ENCODE data around the gene MRRF. TPM values are rescaled to one million over a fixed set of nuclear protein-coding genes. Genes with fewer than 3 reads are reported as not detected.

The MRRF gene
- total and polyA plus RNA-seq, 2 donors (not counting 3 experiments of a cell fraction or from before 2014, with no cell fraction given), result 27.2 to 36.4 TPM

DNA sequence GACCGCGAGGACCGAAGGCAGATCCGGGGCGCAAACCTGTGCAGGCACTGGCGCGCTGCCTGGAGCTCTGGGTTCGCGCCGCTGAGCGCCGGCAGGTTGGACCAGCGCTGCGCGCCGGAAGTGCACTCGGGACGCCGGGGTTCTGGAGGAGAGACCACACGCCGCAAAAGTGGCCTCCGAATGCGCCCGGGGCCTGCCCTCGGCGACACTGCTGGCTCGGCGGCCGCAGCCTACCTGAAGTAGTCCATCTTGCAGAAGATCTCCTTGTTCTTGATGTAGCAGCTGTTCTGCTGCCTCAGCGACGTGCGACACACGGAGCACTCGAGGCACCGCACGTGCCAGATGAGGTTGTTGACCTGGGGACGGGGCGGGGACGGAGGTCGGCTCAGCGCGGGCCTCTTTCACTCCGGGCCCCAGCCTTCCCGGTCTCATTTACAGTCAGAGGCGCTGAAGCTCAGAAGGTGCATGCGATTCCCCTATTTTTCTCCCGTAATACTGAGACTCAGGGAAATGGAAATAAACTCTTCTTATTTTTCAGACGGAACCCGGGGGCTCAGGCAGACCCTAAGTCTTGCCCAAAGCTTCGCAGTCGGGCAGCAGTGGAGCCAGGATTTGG lies 38.4 kb upstream of the MRRF start:
- no peak overlapping the region for H3K9ac ChIP-seq (replicated peaks; ENCODE audit: extremely low read depth, insufficient read depth, low read length)
- dilution Hi-C loops (cut with MboI; ENCODE audit: extremely low pct_ligation_motif_present, low sequenced_read_pairs) (no loop called here), intact Hi-C loops (cut with micrococcal nuclease) (loop anchor here (5.0 kb wide), 1 partner anchor 69 kb away; the partner anchor contains the start of genes MORN5 and NDUFA8)
- H3K27ac ChIP-seq (ENCODE audit: insufficient read depth, low read depth, low read length), result no peak overlapping the region
- H3K27me3 ChIP-seq (ENCODE audit: control insufficient read depth in 2 of 2, insufficient read depth in 2 of 2, low read length in 2 of 2), result peaks cover 39 to 51% of the 10 kb centered on the region in 2 experiments
- H3K9me1 ChIP-seq (replicated peaks; ENCODE audit: control insufficient read depth, extremely low read depth, insufficient read depth, low read length), result no peaks in the 10 kb centered on the region
- H3K4me1 ChIP-seq (ENCODE audit: control insufficient read depth, extremely low read depth, insufficient read depth, low read length), result peaks cover 10% of the 10 kb centered on the region
- no peaks in the 10 kb centered on the region for H3K9me3 ChIP-seq (replicated peaks; ENCODE audit: control insufficient read depth, insufficient read depth, low read length)
- CTCF ChIA-PET, result interaction anchor here (0.9 to 1.7 kb wide), 4 partner anchors 9 to 124 kb away, joined by 3 to 6 read pairs (median 4); no protein-coding TSS in a partner anchor
- FAIRE-seq (no peak), DNase-seq (ENCODE audit: low read depth, low spot score) (no peak)
- POLR2A ChIA-PET, result no interaction called here
- no peaks in the 10 kb centered on the region for H3K36me3 ChIP-seq (ENCODE audit: control insufficient read depth in 2 of 2, extremely low read depth in 1 of 2, insufficient read depth in 2 of 2, low read length in 2 of 2)
- no peak for TF ChIP-seq GATA2 (IDR thresholded peaks at IDR 0.05; ENCODE audit: insufficient read depth, insufficient read length, low read depth, low read length)
- peak; percentile 21 for TF ChIP-seq EZH2 (IDR thresholded peaks at IDR 0.05; ENCODE audit: borderline replicate concordance, low read depth, low read length, severe bottlenecking)
- no peaks in the 10 kb centered on the region for H4K20me1 ChIP-seq (replicated peaks; ENCODE audit: control insufficient read depth, extremely low read depth, insufficient read depth, low read length)
- H3K79me2 ChIP-seq (ENCODE audit: control insufficient read depth, insufficient read depth, low read length), result no peaks in the 10 kb centered on the region
- H3K4me2 ChIP-seq (ENCODE audit: insufficient read depth, low read length), result no peak overlapping the region
- H2AFZ ChIP-seq (ENCODE audit: low read depth, low read length), result no peak overlapping the region
- no peak overlapping the region for H3K4me3 ChIP-seq (replicated peaks in 1 of 3; ENCODE audit: insufficient read depth in 1 of 3, low read depth in 1 of 3, low read length in 3 of 3)
- BruUV-seq (replicated peaks), result no TSS peak

DNA sequence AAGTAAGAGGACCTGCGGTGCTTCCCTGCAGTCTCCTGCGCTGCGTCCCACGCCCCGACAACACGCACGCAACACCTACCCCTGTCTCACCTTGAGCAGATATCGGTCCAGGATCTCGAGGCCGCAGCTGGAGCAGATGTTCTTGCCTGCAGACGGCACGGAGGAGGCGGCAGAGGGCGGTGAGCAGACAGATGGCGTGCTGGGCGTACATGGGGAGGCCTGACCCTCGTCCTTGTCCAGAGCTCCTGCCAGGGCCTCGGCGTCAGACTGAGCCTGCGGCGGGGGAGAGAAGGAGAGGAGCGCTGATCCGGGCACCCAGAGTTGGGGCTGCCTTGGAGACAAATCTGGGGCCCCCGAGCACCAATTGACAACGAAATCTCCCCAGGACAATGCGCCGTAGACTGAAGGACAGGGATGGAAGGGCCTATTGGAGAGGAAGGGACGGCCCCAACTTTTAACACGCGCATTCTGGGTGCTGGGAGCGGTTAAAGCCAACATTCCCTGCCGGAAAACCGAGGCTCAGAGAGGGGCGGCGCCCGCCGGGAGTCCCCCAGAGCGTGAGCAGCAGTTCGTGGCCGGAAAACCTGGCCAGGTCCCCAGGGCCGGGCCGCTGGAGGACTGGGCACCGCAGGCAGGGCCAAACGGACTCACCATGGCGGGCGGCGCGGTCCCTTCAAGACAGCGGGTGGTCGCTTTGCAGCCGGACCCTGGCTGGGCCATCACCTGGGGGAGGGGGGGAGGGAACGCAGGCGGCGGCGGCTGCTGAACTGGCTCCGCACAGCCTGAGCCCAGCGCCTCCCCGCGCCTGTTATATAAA lies 37.7 kb upstream of the MRRF start:
- peak overlapping the region in 2 of 3 experiments; percentile 31 to 41 for H3K4me3 ChIP-seq (replicated peaks in 1 of 3; ENCODE audit: insufficient read depth in 1 of 3, low read depth in 1 of 3, low read length in 3 of 3)
- no peaks in the 10 kb centered on the region for H3K9me1 ChIP-seq (replicated peaks; ENCODE audit: control insufficient read depth, extremely low read depth, insufficient read depth, low read length)
- peaks cover 10% of the 10 kb centered on the region for H3K4me1 ChIP-seq (ENCODE audit: control insufficient read depth, extremely low read depth, insufficient read depth, low read length)
- intact Hi-C loops (cut with micrococcal nuclease) (loop anchor here (1.0 to 5.0 kb wide), 2 partner anchors 37 to 70 kb away; partner anchors contain the start of genes MORN5, MRRF, NDUFA8 and RBM18), dilution Hi-C loops (cut with MboI; ENCODE audit: extremely low pct_ligation_motif_present, low sequenced_read_pairs) (no loop called here)
- H3K27me3 ChIP-seq (ENCODE audit: control insufficient read depth in 2 of 2, insufficient read depth in 2 of 2, low read length in 2 of 2), result peaks cover 43 to 54% of the 10 kb centered on the region in 2 experiments
- H3K9ac ChIP-seq (replicated peaks; ENCODE audit: extremely low read depth, insufficient read depth, low read length), result no peak overlapping the region
- no peaks in the 10 kb centered on the region for H3K36me3 ChIP-seq (ENCODE audit: control insufficient read depth in 2 of 2, extremely low read depth in 1 of 2, insufficient read depth in 2 of 2, low read length in 2 of 2)
- no peak overlapping the region for H3K4me2 ChIP-seq (ENCODE audit: insufficient read depth, low read length)
- H4K20me1 ChIP-seq (replicated peaks; ENCODE audit: control insufficient read depth, extremely low read depth, insufficient read depth, low read length), result no peaks in the 10 kb centered on the region
- H3K9me3 ChIP-seq (replicated peaks; ENCODE audit: control insufficient read depth, insufficient read depth, low read length), result no peaks in the 10 kb centered on the region
- no peak for FAIRE-seq
- H3K79me2 ChIP-seq (ENCODE audit: control insufficient read depth, insufficient read depth, low read length), result no peaks in the 10 kb centered on the region
- DNase-seq (ENCODE audit: low read depth, low spot score), result peak; percentile 19
- BruUV-seq (replicated peaks), result no TSS peak
- TF ChIP-seq POLR2A (IDR thresholded peaks at IDR 0.05; ENCODE audit: low read depth, low read length) (no peak), EZH2 (IDR thresholded peaks at IDR 0.05; ENCODE audit: borderline replicate concordance, low read depth, low read length, severe bottlenecking) (peak; percentile 22)
- TF ChIP-seq, protein P1, sequence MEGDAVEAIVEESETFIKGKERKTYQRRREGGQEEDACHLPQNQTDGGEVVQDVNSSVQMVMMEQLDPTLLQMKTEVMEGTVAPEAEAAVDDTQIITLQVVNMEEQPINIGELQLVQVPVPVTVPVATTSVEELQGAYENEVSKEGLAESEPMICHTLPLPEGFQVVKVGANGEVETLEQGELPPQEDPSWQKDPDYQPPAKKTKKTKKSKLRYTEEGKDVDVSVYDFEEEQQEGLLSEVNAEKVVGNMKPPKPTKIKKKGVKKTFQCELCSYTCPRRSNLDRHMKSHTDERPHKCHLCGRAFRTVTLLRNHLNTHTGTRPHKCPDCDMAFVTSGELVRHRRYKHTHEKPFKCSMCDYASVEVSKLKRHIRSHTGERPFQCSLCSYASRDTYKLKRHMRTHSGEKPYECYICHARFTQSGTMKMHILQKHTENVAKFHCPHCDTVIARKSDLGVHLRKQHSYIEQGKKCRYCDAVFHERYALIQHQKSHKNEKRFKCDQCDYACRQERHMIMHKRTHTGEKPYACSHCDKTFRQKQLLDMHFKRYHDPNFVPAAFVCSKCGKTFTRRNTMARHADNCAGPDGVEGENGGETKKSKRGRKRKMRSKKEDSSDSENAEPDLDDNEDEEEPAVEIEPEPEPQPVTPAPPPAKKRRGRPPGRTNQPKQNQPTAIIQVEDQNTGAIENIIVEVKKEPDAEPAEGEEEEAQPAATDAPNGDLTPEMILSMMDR (IDR thresholded peaks at IDR 0.05; ENCODE audit: extremely low read depth in 1 of 2, insufficient read depth in 1 of 2, low read depth in 1 of 2, low read length in 2 of 2), result peak in 1 of 2 donors; percentile 13
- POLR2A ChIA-PET, result no interaction called here
- CTCF ChIA-PET, result interaction anchor here (0.9 to 1.7 kb wide), 4 partner anchors 9 to 124 kb away, joined by 3 to 6 read pairs (median 4); no protein-coding TSS in a partner anchor
- no peak overlapping the region for H2AFZ ChIP-seq (ENCODE audit: low read depth, low read length)
- H3K27ac ChIP-seq (ENCODE audit: insufficient read depth, low read depth, low read length), result no peak overlapping the region

Data from endothelial cell of umbilical vein (primary cell).